Measurements from ENCODE around the gene MACF1.

- TF ChIP-seq TAF1 (conservative IDR thresholded peaks at IDR 0.05) (no peak), CTCF (IDR thresholded peaks at IDR 0.05; ENCODE audit: low read depth, low read length, missing input control) (no peak), EGR1 (IDR thresholded peaks at IDR 0.05; ENCODE audit: low read depth in 2 of 2) (no peak), REST (IDR thresholded peaks at IDR 0.05) (no peak), GABPA (IDR thresholded peaks at IDR 0.05 in 1 of 2, conservative IDR thresholded peaks at IDR 0.05 in 1 of 2) (no peak), FOXA1 (IDR thresholded peaks at IDR 0.05) (no peak), NR2F2 (IDR thresholded peaks at IDR 0.05) (no peak), JUND (IDR thresholded peaks at IDR 0.05) (no peak), RAD21 (IDR thresholded peaks at IDR 0.05) (no peak), SP1 (IDR thresholded peaks at IDR 0.05) (no peak), MAX (IDR thresholded peaks at IDR 0.05) (no peak), ZBTB33 (IDR thresholded peaks at IDR 0.05) (no peak), ATF3 (IDR thresholded peaks at IDR 0.05) (no peak)
These were observed 300.8 kb downstream of the MACF1 start for GRCh38 chr1:39505289-39505688.
